Coronary artery (tissue), 2 donors: ENCODE data around the gene PTCD2.

Experiments
- DNase-seq: peaks from one replicate; pipeline ENCODE4 v3.0.0-alpha.2; 2017; ENCODE audit warnings: low spot score
- H3K27ac ChIP-seq, 2 donors: fragments of 200-600 bp; sonication (generic); one replicate each; pipeline ENCODE4 v1.5.1; 2016 to 2019
- H3K4me3 ChIP-seq: fragments of 200-600 bp; sonication (generic); 2 replicates; pipeline ENCODE4 v1.5.1; 2016; ENCODE audit warnings: mild to moderate bottlenecking, moderate library complexity
- CTCF ChIP-seq: fragments of 200-600 bp; sonication (generic); IDR thresholded peaks from one replicate; pipeline ENCODE4 v1.5.1; 2019; ENCODE audit warnings: antibody characterized with exemption

Gene PTCD2

DNA sequence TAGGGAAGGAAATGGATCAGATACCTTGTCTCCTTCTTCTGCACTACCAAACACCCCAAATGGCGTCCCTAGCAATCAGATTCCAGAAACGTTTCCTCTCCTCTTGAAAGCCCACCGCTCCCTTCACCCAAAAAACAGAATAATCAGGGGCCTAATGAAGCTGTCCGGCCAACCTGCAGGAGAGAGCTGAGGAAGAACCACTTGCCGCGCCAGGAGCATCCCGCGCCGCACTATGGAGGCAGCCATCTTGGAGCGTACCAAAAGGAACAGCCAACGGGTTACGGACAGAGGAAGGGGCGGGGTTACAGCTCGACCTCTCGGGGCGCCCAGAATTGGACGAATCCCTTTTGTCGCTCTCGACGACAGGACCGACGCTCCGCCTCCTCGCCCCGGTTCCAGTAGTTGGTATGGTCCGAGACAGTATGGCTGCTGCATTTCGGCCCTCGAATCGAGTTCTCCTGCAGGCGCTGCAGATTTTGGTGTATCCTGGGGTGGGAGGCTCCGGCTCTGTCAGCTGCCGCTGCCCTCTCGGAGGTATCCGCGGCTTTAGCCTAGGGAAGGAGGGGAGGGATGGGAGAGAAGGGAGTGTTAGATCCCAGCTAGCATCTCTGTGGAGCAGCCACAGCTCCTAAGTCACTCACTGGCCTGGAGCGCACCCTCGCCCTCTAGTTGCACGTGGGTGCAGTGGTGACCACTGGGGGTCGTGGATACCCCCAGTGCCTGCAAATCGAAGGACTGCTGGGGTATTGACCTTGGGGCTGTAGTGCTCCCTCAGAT is at the start of gene PTCD2, which contains the start of gene MRPS27:
Gene PTCD2, plus strand, starts transcription at position 398 of the 777 bp plus-strand sequence. Its CDS starts 10 bp downstream, at position 408.
Gene MRPS27, minus strand, starts transcription at position 265 of the 777 bp plus-strand sequence. Its CDS starts 19 bp downstream, at position 246.
- peak within 1 kb of the TSS; percentile 66 to 79 for H3K27ac ChIP-seq
- H3K4me3 ChIP-seq: peak within 1 kb of the TSS; percentile 84
- no peak for TF ChIP-seq CTCF
- peak; percentile 97 for DNase-seq

DNA sequence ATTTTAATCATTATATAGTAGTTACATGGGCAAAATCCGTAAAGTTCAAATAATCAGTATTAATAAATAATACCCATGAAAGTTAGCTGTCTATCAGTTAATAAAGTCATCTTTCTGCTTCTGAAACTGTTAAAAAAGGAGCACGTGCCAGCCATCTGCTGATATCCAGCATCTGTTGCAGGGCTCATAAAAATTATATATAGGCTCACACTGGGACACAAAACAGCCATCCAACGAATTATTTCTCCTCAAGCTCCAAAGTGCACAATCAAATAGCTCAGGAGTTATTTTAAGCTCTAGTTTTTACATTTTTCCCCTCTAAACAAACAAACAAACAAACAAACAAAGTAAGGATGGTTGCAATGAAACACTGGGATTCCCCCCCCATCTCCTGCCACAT is 48.5 kb upstream of the PTCD2 start:
- TF ChIP-seq CTCF: no peak
- DNase-seq: no peak
- Histone ChIP-seq H3K27ac (no peak overlapping the region), H3K4me3 (no peak overlapping the region)

DNA sequence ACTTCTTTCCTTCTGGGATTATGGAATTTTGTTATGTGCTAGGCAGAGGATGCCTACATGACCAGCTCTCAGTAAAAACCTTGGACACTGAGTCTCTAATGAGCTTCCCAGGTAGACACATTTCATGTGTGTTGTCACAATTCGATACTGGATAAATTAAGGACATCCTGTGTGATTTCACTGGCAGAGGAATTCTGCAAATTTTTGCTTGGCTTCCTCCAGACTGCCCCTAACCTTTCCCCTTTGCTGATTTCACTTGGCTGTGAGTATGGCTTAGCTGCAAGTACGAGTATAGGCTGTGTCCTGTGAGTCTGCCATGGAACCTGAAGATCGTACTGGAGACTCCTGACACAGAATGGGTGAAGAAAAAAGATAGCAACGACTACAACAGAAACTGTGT is 47.8 kb upstream of the PTCD2 start:
- no peak for DNase-seq
- Histone ChIP-seq H3K4me3 (no peak overlapping the region), H3K27ac (no peak overlapping the region)
- no peak for TF ChIP-seq CTCF

DNA sequence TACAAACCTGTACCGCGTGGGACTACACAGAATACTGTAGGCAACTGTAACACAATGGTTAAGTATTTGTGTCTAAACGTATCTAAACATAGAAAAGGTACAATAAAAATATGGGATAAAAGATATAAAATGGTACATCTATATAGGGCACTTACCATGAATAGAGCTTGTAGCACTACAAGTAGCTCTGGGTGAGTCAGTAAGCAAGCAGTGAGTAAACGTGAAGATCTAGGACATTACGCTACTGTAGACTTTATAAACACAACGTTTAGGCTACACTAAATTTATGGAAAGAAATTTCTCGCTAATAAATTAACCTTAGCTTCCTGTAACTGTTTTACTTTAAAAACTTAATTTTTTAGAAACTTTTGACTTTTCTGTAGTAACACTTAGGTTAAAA is 46.6 kb upstream of the PTCD2 start:
- no peak overlapping the region for H3K27ac ChIP-seq
- no peak overlapping the region for H3K4me3 ChIP-seq
- DNase-seq: no peak
- TF ChIP-seq CTCF: no peak

- no peak for TF ChIP-seq CTCF
- no peak for DNase-seq
- Histone ChIP-seq H3K4me3 (no peak overlapping the region), H3K27ac (no peak overlapping the region)
These were observed 43.9 kb upstream of the PTCD2 start for GRCh38 chr5:72276219-72276752.

DNA sequence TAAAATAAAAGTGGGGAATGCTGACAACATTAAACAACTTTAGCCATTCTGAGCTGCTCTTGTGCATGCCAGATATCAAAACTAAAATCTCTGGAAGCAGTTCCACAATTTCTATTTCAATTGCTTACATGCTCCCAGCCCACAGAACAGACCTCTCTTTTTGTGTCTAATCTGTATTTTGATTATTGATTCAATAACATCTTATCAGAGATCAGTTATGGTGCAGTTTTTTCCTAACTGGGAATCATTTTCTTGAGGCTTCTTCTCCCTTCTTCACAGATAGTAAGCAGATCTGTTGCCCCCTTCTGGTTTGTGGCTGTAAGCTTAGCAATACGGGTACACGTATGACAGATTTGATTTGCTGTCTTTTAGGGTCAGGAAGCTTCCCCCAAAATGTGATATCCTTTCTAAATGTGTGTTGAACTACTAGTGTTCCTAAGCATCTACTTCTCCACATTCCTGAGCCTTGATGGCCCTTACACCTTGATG is 39.5 kb upstream of the PTCD2 start:
- H3K27ac ChIP-seq: peak overlapping the region; percentile 67 to 85
- DNase-seq: no peak
- no peak overlapping the region for H3K4me3 ChIP-seq
- TF ChIP-seq CTCF: no peak

DNA sequence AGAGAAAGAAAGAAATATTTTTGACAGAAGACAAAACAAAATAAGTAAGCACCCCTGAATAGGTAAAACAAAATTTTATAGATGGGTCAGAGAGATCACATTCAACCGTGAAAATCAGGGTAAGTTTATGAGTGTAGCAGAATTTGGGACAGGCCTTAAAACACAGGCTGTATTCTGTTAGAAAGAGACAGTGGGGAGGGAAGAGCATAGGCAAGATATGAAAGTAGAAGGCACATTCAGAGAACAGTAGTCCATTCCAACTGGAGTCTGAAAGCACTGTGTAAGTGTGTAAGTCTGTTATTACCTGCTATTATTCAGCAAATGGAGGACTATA is 38.8 kb upstream of the PTCD2 start:
- no peak for TF ChIP-seq CTCF
- H3K27ac ChIP-seq: peak overlapping the region; percentile 67 to 85
- peak overlapping the region; percentile 29 for H3K4me3 ChIP-seq
- DNase-seq: no peak
